Stimulated activated CD8-positive, alpha-beta memory T cell treated with anti-CD3 and anti-CD28 coated beads, Interleukin-15, amount 100 ng/mL, for 1 hour (primary cell): ENCODE results near the gene PARK7.

Experiments used
- DNase-seq: peaks from one replicate; pipeline ENCODE4 v3.0.0-alpha.2; 2020; ENCODE audit warnings: low read depth

The PARK7 gene

DNA sequence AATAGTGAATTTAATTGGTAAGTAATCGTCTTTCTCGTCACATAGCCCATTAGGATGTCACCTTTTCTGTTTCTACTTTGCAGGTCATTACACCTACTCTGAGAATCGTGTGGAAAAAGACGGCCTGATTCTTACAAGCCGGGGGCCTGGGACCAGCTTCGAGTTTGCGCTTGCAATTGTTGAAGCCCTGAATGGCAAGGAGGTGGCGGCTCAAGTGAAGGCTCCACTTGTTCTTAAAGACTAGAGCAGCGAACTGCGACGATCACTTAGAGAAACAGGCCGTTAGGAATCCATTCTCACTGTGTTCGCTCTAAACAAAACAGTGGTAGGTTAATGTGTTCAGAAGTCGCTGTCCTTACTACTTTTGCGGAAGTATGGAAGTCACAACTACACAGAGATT is 23.3 kb downstream of the PARK7 start:
- DNase-seq = no peak

GRCh38 chr1:7985851-7986612 is 24.5 kb downstream of the PARK7 start:
- no peak for DNase-seq

DNA sequence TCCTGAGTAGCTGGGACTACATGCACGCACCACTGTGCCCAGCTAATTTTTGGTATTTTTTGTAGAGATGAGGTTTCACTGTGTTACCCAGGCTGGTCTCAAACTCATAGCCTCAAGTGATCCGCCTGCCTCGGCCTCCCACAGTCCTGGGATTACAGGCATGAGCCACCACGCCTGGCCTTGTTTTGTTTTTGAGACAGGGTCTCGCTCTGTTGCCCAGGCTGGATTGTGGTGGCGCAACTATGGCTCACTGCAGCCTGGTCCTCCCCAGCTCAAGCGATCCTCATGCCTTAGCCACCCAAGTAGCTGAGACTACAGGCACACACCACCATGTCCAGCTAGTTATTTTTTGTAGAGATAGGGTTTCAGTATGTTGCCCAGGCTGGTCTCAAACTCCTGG is 26.0 kb downstream of the PARK7 start:
- DNase-seq = no peak

DNA sequence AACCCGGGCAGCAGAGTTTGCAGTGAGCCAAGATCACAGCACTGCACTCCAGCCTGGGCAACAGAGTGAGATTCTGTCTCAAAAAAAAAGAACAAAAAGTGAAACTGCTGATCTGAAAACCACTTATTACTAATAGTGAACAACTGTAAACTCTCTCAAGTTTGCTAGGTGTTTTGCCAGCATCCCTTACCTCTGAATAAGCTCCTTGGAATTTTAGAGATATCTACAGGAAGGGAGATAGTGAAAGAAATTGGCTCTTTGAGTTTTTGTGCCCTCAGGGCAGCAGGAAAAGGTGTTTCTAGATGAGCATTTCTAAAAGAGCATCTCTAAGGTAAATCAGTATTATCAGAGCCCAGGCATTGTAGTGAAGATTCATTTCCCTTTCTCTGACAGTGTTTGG is 27.1 kb downstream of the PARK7 start:
- no peak for DNase-seq

DNA sequence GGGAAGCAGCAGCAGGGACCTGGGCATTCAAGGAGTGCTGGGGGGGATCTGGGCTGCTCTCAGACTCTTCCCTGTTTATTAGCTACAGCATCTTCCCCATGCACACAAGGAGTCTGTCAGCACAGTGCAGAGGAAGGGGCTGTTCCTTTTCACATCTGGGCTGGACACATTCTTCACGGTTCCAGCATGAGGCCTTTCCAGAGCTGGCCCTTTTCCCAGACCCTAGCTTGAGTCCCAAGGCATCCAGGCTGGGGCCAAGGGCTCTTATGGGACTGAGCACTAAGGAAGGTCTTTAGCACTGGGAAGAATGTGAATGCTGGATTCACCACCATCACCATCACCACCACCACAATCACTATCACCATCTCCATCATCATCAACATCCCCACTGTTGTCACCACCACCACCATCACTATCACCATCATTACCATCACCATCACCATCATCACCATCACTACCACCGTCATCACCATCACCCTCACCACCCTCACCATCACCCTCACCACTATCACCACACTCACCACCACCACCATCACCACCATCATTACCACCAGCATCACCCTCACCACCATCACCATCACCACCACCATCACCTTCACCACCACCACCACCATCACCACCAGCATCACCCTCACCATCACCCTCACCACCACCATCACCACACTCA is 28.4 kb downstream of the PARK7 start:
- DNase-seq = no peak

- DNase-seq = no peak
Observed at GRCh38 chr1:7991504-7992440, 30.3 kb downstream of the PARK7 start.

DNA sequence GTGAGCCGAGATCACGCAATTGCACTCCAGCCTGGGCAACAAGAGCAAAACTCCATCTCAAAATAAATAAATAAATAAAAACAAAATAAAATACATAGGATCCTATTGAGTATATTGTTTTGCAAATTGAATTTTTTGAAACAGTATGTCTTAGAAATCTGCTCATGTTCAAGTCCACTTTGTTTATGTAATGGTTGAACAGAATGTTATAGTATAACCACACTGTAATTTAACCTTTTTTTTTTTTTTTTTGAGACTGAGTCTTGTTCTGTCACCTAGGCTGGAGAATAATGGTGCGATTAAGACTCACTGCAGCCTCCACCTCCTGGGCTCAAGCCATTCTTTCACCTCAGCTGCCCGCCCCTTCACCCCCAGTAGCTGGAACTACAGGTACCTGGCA is 31.4 kb downstream of the PARK7 start:
- DNase-seq = no peak

- DNase-seq = no peak
Observed at GRCh38 chr1:7993593-7994479, 32.3 kb downstream of the PARK7 start.

DNA sequence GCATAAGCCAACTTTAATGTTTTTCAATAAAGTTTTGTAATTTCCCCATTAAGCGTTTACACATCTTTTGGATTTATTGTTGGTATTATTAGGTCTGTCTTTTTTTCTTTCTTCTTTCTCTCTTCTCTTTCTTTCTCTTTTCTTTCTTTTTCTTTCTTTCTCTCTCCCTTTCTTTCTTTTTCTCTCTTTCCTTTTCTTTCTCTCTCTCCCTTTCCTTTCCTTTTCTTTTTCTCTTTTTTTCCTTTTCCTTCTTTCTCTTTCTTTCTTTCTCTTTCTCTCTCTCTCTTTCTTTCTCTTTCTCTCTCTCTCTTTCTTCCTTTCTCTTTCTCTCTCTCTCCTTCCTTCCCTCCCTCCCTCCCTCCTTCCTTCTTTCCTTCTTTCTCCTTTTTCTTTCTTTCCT is 33.3 kb downstream of the PARK7 start:
- no peak for DNase-seq

- DNase-seq = no peak
Observed at GRCh38 chr1:7995437-7995836, 33.9 kb downstream of the PARK7 start.

DNA sequence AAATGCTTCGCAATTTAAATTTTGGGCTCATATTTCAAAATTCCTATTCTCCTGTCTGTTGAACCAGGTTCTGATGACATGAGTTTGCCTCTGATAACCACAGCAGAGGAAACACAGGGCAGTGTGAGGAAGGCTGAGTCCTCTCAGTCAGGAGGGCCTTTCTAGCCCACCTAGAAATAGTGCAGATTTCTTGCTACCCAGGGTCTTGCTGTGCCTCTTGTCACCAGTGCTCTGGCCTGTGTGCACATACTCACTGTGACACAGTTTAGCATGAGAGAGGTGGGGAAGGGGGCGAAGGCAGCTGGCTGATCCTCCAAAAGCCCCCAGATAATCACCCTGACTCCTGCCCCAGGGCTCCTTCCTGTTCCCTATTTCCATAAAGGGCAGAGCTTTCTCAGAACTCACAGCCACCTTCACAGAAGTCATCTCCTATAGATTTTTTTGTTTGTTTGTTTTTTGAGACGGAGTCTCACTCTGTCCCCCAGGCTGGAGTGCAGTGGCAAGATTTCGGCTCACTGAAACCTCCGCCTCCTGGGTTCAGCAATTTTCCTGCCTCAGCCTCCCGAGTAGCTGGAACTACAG is 40.9 kb downstream of the PARK7 start:
- no peak for DNase-seq

DNA sequence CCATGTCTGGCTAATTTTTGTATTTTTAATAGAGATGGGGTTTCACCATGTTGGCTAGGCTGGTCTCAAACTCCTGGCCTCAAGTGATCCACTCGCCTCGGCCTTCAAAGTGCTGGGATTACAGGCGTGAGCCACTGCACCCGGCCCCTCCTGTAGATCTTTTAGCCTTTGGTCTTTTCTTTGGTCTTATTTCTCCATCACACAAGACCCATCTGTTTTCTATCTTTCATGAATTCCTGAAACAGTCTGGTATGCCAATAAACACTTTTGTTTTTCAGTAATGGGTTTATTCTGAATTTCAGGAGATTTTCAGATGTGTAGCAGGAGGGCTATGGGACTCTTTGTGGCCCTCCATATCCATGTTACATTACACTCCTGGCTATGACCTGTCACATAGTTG is 41.4 kb downstream of the PARK7 start:
- DNase-seq = no peak

- no peak for DNase-seq
Observed at GRCh38 chr1:8003438-8004112, 42.1 kb downstream of the PARK7 start.

DNA sequence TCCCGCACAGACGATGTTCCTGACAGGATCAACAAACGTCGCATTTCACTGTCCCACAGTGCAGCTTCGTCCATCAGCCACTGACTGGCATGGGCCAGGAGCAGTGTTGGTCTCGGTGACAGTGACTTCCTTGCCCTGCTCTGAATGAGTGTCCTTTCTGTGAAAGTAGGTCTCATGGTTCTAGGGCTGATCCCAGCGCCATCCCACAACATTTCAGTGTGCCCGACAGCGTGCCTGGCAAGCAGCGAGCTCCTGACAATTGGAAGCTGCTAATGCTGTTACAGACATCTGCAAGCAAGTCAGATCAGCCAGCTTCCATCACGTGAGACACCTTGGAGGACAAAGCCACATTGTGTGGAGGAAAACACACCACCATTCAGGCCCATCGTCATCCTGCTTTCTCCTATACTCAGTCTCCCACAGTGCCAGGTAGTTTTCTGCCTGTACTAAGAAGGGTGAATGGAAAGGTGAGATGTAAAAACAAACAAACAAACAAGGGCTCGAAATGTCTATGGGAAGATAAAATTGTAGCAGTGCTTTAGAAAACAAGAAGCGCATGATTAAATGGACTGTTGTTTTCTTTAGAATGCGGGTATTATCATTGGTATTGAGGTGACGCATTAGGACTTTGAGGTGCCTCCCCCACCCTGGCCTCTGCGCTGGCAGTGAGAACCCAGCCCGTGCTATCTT is 42.7 kb downstream of the PARK7 start:
- no peak for DNase-seq

- no peak for DNase-seq
Observed at GRCh38 chr1:8004803-8005573, 43.5 kb downstream of the PARK7 start.

- no peak for DNase-seq
Observed at GRCh38 chr1:8006037-8006963, 44.8 kb downstream of the PARK7 start.

GRCh38 chr1:8009043-8010002 is 47.8 kb downstream of the PARK7 start:
- no peak for DNase-seq
